Peyer's patch (tissue), 4 donors: Measurements from ENCODE around the gene PPP2R5D. TPM values are rescaled to one million over a fixed set of nuclear protein-coding genes. Genes with fewer than 3 reads are reported as not detected.
"Not testable (repeated sequence)": the region's sequence is repeated elsewhere in the genome, so short reads cannot be mapped to it uniquely, and the experiment has no call there.

ENCODE experiments used
- DNase-seq, 3 donors: peaks; one replicate each; pipeline ENCODE4 v3.0.0-alpha.2; 2017 to 2019
- H3K27ac ChIP-seq, 4 donors: fragments of 200-600 bp; sonication (generic); one replicate each; pipeline ENCODE4 v1.5.1; 2016 to 2019
- H3K27me3 ChIP-seq, 2 donors: fragments of 200-600 bp; sonication (generic); one replicate each; pipeline ENCODE4 v1.5.1; 2019
- H3K36me3 ChIP-seq, 3 donors: fragments of 200-600 bp; sonication (generic); one replicate each; pipeline ENCODE4 v1.5.1; 2016 to 2019
- H3K4me1 ChIP-seq, 4 donors: fragments of 200-600 bp; sonication (generic); one replicate each; pipeline ENCODE4 v1.5.1; 2016 to 2019
- H3K4me3 ChIP-seq, 4 donors: fragments of 200-600 bp; sonication (generic); 1 replicate in 3 of 4; 2 replicates in 1 of 4; pipeline ENCODE4 v1.5.1; 2016 to 2019; ENCODE audit warnings: mild to moderate bottlenecking in 1 of 4
- H3K9me3 ChIP-seq, 4 donors: fragments of 200-600 bp; sonication (generic); one replicate each; pipeline ENCODE4 v1.5.1; 2016 to 2019; ENCODE audit warnings: mild to moderate bottlenecking in 1 of 4
- POLR2A ChIP-seq, 2 donors: fragments of 450-650 bp; IDR thresholded peaks; one replicate each; pipeline ENCODE4 v1.5.1; 2017; ENCODE audit warnings: antibody characterized with exemption in 2 of 2, mild to moderate bottlenecking in 2 of 2, moderate library complexity in 2 of 2
- total RNA-seq, 4 donors: library from RNA; depleted of rRNA; stranded (reverse); fragments of >200 nt; gene quantifications; one replicate each; pipeline ENCODE4 v1.1.0, GENCODE V29; 2016
- TF ChIP-seq, protein P1 (sequence below), 6 experiments: fragments of 450-650 bp in 4 of 6; fragments of 200-600 bp in 2 of 6; sonication (generic) in 1 of 6; IDR thresholded peaks; one replicate each; pipeline ENCODE4 v1.5.1; 2017 to 2019; ENCODE audit warnings: antibody characterized with exemption in 6 of 6, mild to moderate bottlenecking in 3 of 6, moderate library complexity in 1 of 6

Gene PPP2R5D
- total RNA-seq, 4 donors from 2014 or later, result 84.2 to 177 (median 152) TPM

DNA sequence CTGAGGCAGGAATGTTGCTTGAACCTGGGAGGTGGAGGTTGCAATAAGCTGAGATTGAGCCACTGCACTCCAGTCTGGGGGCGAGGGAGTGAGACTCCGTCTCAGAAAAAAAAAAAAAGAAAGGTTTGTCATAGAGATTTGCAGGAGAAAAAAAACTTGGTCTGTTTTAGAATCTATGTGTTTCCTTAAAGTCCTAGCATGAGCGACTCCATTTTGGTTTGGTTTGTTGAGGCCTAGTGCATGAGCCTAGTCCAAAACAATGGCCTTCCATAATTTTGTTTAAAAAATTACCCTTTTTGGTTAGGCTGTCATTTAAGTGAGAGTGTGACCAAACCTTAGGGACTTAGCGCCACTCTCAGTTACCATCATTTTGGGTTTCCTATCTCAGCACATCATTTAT, 32.0 kb upstream of the PPP2R5D start:
- Histone ChIP-seq H3K27ac (no peak overlapping the region), H3K4me3 (no peak overlapping the region), H3K4me1 (no peaks in the 10 kb centered on the region), H3K27me3 (no peaks in the 10 kb centered on the region), H3K9me3 (no peaks in the 10 kb centered on the region), H3K36me3 (no peaks in the 10 kb centered on the region)
- TF ChIP-seq, protein P1, sequence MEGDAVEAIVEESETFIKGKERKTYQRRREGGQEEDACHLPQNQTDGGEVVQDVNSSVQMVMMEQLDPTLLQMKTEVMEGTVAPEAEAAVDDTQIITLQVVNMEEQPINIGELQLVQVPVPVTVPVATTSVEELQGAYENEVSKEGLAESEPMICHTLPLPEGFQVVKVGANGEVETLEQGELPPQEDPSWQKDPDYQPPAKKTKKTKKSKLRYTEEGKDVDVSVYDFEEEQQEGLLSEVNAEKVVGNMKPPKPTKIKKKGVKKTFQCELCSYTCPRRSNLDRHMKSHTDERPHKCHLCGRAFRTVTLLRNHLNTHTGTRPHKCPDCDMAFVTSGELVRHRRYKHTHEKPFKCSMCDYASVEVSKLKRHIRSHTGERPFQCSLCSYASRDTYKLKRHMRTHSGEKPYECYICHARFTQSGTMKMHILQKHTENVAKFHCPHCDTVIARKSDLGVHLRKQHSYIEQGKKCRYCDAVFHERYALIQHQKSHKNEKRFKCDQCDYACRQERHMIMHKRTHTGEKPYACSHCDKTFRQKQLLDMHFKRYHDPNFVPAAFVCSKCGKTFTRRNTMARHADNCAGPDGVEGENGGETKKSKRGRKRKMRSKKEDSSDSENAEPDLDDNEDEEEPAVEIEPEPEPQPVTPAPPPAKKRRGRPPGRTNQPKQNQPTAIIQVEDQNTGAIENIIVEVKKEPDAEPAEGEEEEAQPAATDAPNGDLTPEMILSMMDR (IDR thresholded peaks at IDR 0.05), result no peak
- TF ChIP-seq POLR2A (IDR thresholded peaks at IDR 0.05), result no peak
- no peak for DNase-seq

DNA sequence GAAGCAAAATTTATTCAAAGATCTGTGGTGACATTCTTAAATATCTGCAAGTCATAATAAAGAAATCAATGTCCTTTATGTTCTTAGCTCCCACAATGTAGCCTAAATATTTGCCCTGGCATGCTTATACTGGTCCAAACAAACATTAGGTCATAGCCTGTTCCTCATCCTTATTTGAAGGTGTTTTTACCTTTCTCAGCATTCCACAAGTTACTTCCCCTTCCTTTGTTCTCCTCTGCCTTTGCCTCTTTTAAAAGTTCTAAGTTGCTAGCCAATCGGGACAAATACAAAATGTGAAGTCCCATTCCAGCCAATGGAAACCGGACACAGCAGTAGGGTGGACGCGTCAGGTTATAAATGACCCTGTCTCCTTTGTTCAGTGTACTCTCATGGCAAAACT, 30.0 kb upstream of the PPP2R5D start:
- not testable (repeated sequence) for H3K4me3 ChIP-seq, H3K9me3 ChIP-seq, H3K27me3 ChIP-seq, DNase-seq, H3K4me1 ChIP-seq, H3K27ac ChIP-seq, H3K36me3 ChIP-seq

DNA sequence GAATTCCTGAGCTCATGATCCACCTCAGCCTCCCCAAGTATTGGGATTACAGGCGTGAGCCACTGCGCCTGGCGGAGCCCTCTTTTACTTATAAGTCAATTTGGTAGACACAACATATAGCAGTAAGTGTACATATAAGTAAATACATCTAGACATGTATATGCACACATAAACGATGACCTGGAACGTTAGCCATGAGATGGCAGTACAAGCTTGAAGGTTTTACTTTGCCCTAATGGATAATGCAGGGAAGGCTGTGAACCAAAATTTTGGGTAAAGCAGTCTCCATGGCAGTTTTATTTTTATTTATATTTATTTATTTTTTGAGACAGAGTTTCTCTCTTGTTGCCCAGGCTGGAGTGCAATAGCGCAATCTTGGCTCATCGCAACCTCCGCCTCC, 26.2 kb upstream of the PPP2R5D start:
- H3K4me3 ChIP-seq, result no peak overlapping the region
- DNase-seq, result no peak
- H3K36me3 ChIP-seq, result peaks cover 0 to 12% (median 0%) of the 10 kb centered on the region in 3 donors
- no peak overlapping the region for H3K27ac ChIP-seq
- H3K27me3 ChIP-seq, result no peaks in the 10 kb centered on the region
- no peak for TF ChIP-seq POLR2A (IDR thresholded peaks at IDR 0.05)
- TF ChIP-seq, protein P1 (IDR thresholded peaks at IDR 0.05), result peak in 1 of 6 experiments; percentile 7
- H3K9me3 ChIP-seq, result no peaks in the 10 kb centered on the region
- H3K4me1 ChIP-seq, result peaks cover 3 to 16% (median 9%) of the 10 kb centered on the region in 4 donors

DNA sequence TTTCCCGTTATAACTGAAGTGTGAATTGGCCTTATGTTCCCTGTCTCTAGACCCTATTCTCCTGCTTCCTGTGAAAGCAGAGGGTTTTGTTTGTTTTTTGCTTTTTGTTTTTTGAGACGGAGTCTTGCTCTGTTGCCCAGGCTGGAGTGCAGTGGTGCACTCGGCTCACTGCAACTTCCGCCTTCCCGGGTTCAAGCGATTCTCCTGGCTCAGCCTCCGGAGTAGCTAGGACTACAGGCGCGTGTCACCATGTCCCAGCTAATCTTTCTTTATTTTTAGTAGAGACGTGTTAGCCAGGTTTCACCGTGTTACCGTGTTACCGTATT, 24.5 kb upstream of the PPP2R5D start:
- no peak for DNase-seq
- Histone ChIP-seq H3K4me3 (peak overlapping the region; percentile 35 to 62 (median 54)), H3K9me3 (no peaks in the 10 kb centered on the region), H3K36me3 (peaks cover 0 to 28% (median 0%) of the 10 kb centered on the region in 3 donors), H3K4me1 (peaks cover 3 to 16% (median 9%) of the 10 kb centered on the region in 4 donors), H3K27me3 (no peaks in the 10 kb centered on the region), H3K27ac (no peak overlapping the region)
- TF ChIP-seq, protein P1 (IDR thresholded peaks at IDR 0.05), result no peak
- no peak for TF ChIP-seq POLR2A (IDR thresholded peaks at IDR 0.05)

DNA sequence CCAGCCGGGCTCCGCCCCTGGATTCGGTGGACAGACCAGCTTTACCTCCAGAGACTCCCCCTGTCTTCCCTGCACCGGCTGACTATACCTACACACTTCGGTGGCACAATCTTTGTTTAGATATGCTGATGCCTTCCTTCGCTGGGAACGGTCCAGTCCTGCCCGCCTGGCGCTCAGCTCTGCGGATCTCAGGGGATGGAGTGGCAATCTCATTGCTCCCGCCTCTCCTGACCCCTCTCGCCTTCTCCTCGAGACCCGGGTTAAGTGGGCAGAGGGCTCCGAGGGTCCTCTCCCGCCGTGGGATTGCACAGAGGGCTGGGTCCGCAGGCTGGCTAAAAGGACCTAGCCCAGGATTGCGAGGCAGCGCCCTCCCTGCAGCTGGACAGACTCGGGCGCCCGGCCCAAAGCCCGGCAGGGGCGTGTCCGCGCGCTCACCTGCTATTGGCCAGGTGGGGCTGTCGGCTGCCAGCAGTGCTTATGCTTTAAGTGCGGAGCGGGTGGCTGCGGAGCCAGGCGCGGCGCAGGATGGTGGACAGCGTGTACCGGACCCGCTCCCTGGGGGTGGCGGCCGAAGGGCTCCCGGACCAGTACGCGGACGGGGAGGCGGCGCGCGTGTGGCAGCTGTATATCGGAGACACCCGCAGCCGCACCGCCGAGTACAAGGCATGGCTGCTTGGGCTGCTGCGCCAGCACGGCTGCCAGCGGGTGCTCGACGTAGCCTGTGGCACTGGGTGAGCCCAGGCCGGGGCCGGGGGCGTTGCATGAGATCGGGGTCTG, 23.9 kb upstream of the PPP2R5D start, which contains the start of gene GNMT:
GNMT (plus strand) TSS at position 512 of the 777 bp plus-strand sequence; CDS start at position 526, 14 bp downstream.
- peak; percentile 49 to 90 (median 87) for DNase-seq
- H3K4me3 ChIP-seq, result peak within 1 kb of the TSS; percentile 35 to 62 (median 54)
- H3K9me3 ChIP-seq, result no peaks in the 10 kb centered on the region
- H3K27me3 ChIP-seq, result no peaks in the 10 kb centered on the region
- H3K4me1 ChIP-seq, result peaks cover 3 to 16% (median 9%) of the 10 kb centered on the region in 4 donors
- peak within 1 kb of the TSS in 1 of 4 donors; percentile 9 for H3K27ac ChIP-seq
- peaks cover 0 to 33% (median 0%) of the 10 kb centered on the region in 3 donors for H3K36me3 ChIP-seq
- TF ChIP-seq, protein P1 (IDR thresholded peaks at IDR 0.05), result peak in 2 of 6 experiments; percentile 6 to 9
- peak; percentile 34 to 63 for TF ChIP-seq POLR2A (IDR thresholded peaks at IDR 0.05)

DNA sequence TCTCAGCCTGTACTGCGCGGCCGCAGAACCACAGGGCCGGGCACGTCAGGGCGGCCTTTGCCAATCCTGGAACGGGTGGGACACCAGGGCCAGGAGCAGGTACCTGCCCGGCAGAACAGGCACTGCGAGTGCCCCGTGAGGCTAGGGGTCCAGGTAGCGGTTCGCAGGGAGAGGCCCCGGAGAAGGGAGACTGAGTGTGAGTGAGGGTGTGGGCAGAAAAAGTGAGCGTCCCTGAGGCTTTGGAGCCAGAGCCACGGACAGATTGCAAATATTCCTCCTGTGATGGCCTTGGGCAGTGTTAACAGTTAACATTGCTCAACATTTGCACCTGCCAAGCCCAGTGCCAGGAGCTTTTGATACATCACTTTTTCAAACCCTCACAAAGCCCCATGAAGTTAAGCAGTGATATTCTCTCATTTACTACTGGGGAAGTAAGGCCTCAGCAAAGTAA, 23.3 kb upstream of the PPP2R5D start:
- Histone ChIP-seq H3K36me3 (peaks cover 0 to 39% (median 0%) of the 10 kb centered on the region in 3 donors), H3K4me1 (peaks cover 3 to 16% (median 9%) of the 10 kb centered on the region in 4 donors), H3K27ac (peak overlapping the region in 1 of 4 donors; percentile 9), H3K9me3 (no peaks in the 10 kb centered on the region), H3K4me3 (peak overlapping the region; percentile 35 to 62 (median 54)), H3K27me3 (no peaks in the 10 kb centered on the region)
- TF ChIP-seq POLR2A (IDR thresholded peaks at IDR 0.05), result no peak
- TF ChIP-seq, protein P1 (IDR thresholded peaks at IDR 0.05), result no peak
- DNase-seq, result no peak
